Neuronal stem cell (in vitro differentiated cells): Measurements from ENCODE around the gene NTNG1.

Experiments
- DNase-seq: peaks from one replicate; pipeline ENCODE4 v3.0.0-alpha.2; 2013; ENCODE audit warnings: low spot score
- H2AFZ ChIP-seq: one replicate; pipeline ENCODE4 v1.6.1; 2013; ENCODE audit warnings: mild to moderate bottlenecking, low read length, inconsistent platforms
- H2AK5ac ChIP-seq: 2 replicates; pipeline ENCODE4 v1.6.1; 2013; ENCODE audit warnings: low read depth, mild to moderate bottlenecking, inconsistent platforms, low read length, moderate library complexity, mixed read lengths
- H2BK120ac ChIP-seq: 2 replicates; pipeline ENCODE4 v1.6.1; 2013; ENCODE audit warnings: low read depth, mild to moderate bottlenecking, inconsistent platforms, low read length, moderate library complexity, mixed read lengths
- H2BK12ac ChIP-seq: one replicate; pipeline ENCODE4 v1.6.1; 2013; ENCODE audit warnings: low read length, inconsistent platforms
- H2BK15ac ChIP-seq: 2 replicates; pipeline ENCODE4 v1.6.1; 2013; ENCODE audit warnings: mild to moderate bottlenecking, low read length, inconsistent platforms, mixed read lengths
- H2BK5ac ChIP-seq: one replicate; pipeline ENCODE4 v1.6.1; 2013; ENCODE audit warnings: inconsistent platforms, mild to moderate bottlenecking, low read length, moderate library complexity
- H3K14ac ChIP-seq: one replicate; pipeline ENCODE4 v1.6.1; 2013; ENCODE audit warnings: low read length, inconsistent platforms
- H3K18ac ChIP-seq: 2 replicates; pipeline ENCODE4 v1.6.1; 2013; ENCODE audit warnings: low read length, inconsistent platforms
- H3K23ac ChIP-seq: 2 replicates; pipeline ENCODE4 v1.6.1; 2013; ENCODE audit warnings: low read depth, mild to moderate bottlenecking, mixed read lengths, low read length, inconsistent platforms; ENCODE audit not compliant: poor library complexity
- H3K27ac ChIP-seq: replicated peaks from 3 replicates; pipeline ENCODE4 v1.5.1; 2013; ENCODE audit warnings: low read length, inconsistent platforms
- H3K27me3 ChIP-seq, 3 experiments: 2 replicates each; pipeline ENCODE4 v1.6.1; 2013; ENCODE audit warnings: low read length in 3 of 3, mild to moderate bottlenecking in 2 of 3, inconsistent platforms in 1 of 3, low read depth in 1 of 3, mixed read lengths in 1 of 3, moderate library complexity in 1 of 3; ENCODE audit not compliant: control insufficient read depth in 3 of 3, insufficient read depth in 3 of 3
- H3K36me3 ChIP-seq, 2 donors: replicated peaks in 1 of 2; 2 replicates each; pipeline ENCODE4 v1.6.1; 2013; ENCODE audit warnings: low read length in 2 of 2; ENCODE audit not compliant: control insufficient read depth in 2 of 2, insufficient read depth in 2 of 2
- H3K4ac ChIP-seq: 2 replicates; pipeline ENCODE4 v1.6.1; 2013; ENCODE audit warnings: inconsistent platforms, mild to moderate bottlenecking, low read length, moderate library complexity
- H3K4me1 ChIP-seq, 2 donors: 1 replicate in 1 of 2; 2 replicates in 1 of 2; pipeline ENCODE4 v1.6.1; 2013; ENCODE audit warnings: low read length in 2 of 2, low read depth in 1 of 2; ENCODE audit not compliant: control insufficient read depth in 2 of 2, insufficient read depth in 1 of 2
- H3K4me2 ChIP-seq: one replicate; pipeline ENCODE4 v1.6.1; 2013; ENCODE audit warnings: mild to moderate bottlenecking, low read length, inconsistent platforms; ENCODE audit not compliant: insufficient read depth, poor library complexity, severe bottlenecking
- H3K4me3 ChIP-seq, 2 donors: 2 replicates each; pipeline ENCODE4 v1.5.1; 2013; ENCODE audit warnings: low read length in 2 of 2, mild to moderate bottlenecking in 2 of 2, inconsistent platforms in 1 of 2, moderate library complexity in 1 of 2
- H3K79me1 ChIP-seq: one replicate; pipeline ENCODE4 v1.6.1; 2013; ENCODE audit warnings: low read depth, mild to moderate bottlenecking, inconsistent platforms, low read length, moderate library complexity
- H3K9ac ChIP-seq: one replicate; pipeline ENCODE4 v1.6.1; 2013; ENCODE audit warnings: mild to moderate bottlenecking, low read depth, low read length, inconsistent platforms; ENCODE audit not compliant: poor library complexity
- H3K9me3 ChIP-seq, 2 donors: replicated peaks in 1 of 2; 2 replicates each; pipeline versions ENCODE3 to v1.6.1; 2013; ENCODE audit warnings: low read length in 2 of 2, mild to moderate bottlenecking in 2 of 2, inconsistent platforms in 1 of 2, low read depth in 1 of 2, mixed read lengths in 1 of 2, moderate library complexity in 1 of 2; ENCODE audit not compliant: control insufficient read depth in 2 of 2, insufficient read depth in 1 of 2
- H4K8ac ChIP-seq: one replicate; pipeline ENCODE4 v1.6.1; 2013; ENCODE audit warnings: low read depth, mild to moderate bottlenecking, inconsistent platforms, low read length, moderate library complexity
- H4K91ac ChIP-seq: one replicate; pipeline ENCODE4 v1.6.1; 2013; ENCODE audit warnings: low read length, low read depth, mild to moderate bottlenecking, inconsistent platforms; ENCODE audit not compliant: poor library complexity
- WGBS, 2 donors: extraction: QIAGEN DNeasy Blood & Tissue Kit; methylation state at CpG; one replicate each; pipeline ENCODE4 v1.1.7; 2013; ENCODE audit warnings: missing lambda C conversion rate in 2 of 2, mixed read lengths in 1 of 2; ENCODE audit not compliant: insufficient read length in 2 of 2, insufficient replicate concordance in 1 of 2; ENCODE audit errors: extremely low coverage in 2 of 2; 5-methylcytosine and 5-hydroxymethylcytosine counted together

The NTNG1 gene

GRCh38 chr1:107169615-107170014, 28.8 kb downstream of the NTNG1 start:
- no CpG with 5 or more reads among the region's 3 CpGs for WGBS, 2 donors
- H3K4ac ChIP-seq, result no peak overlapping the region
- H3K9me3 ChIP-seq, result no peaks in the 10 kb centered on the region
- no peak overlapping the region for H2BK12ac ChIP-seq
- H4K91ac ChIP-seq, result no peak overlapping the region
- no peak overlapping the region for H2BK120ac ChIP-seq
- no peak overlapping the region for H2AK5ac ChIP-seq
- no peaks in the 10 kb centered on the region for H3K27me3 ChIP-seq
- H3K4me1 ChIP-seq, result peaks cover 0 to 2% of the 10 kb centered on the region in 2 donors
- DNase-seq, result no peak
- H3K23ac ChIP-seq, result no peak overlapping the region
- no peak overlapping the region for H2AFZ ChIP-seq
- no peak overlapping the region for H2BK5ac ChIP-seq
- H3K9ac ChIP-seq, result no peak overlapping the region
- no peak overlapping the region for H2BK15ac ChIP-seq
- H4K8ac ChIP-seq, result no peak overlapping the region
- no peak overlapping the region for H3K4me3 ChIP-seq
- H3K4me2 ChIP-seq, result no peak overlapping the region
- H3K27ac ChIP-seq, result no peak overlapping the region
- no peak overlapping the region for H3K18ac ChIP-seq
- no peak overlapping the region for H3K14ac ChIP-seq
- no peaks in the 10 kb centered on the region for H3K36me3 ChIP-seq
- no peaks in the 10 kb centered on the region for H3K79me1 ChIP-seq

GRCh38 chr1:107171333-107171732, 30.5 kb downstream of the NTNG1 start:
- Histone ChIP-seq H3K4me2 (no peak overlapping the region), H3K27me3 (no peaks in the 10 kb centered on the region), H2BK15ac (no peak overlapping the region), H3K4me3 (no peak overlapping the region), H2BK5ac (no peak overlapping the region), H3K4me1 (peaks cover 2 to 8% of the 10 kb centered on the region in 2 donors), H3K14ac (no peak overlapping the region), H3K79me1 (no peaks in the 10 kb centered on the region), H3K36me3 (no peaks in the 10 kb centered on the region), H2AK5ac (no peak overlapping the region), H3K27ac (no peak overlapping the region), H3K23ac (no peak overlapping the region), H3K9ac (no peak overlapping the region), H2BK120ac (no peak overlapping the region), H4K8ac (no peak overlapping the region), H3K4ac (no peak overlapping the region), H2AFZ (peak overlapping the region; percentile 74), H3K18ac (no peak overlapping the region), H3K9me3 (no peaks in the 10 kb centered on the region), H4K91ac (no peak overlapping the region), H2BK12ac (no peak overlapping the region)
- no peak for DNase-seq
- WGBS, 2 donors, result no CpG with 5 or more reads among the region's 5 CpGs

- Histone ChIP-seq H3K9ac (no peak overlapping the region), H2BK5ac (no peak overlapping the region), H2BK12ac (no peak overlapping the region), H3K4ac (no peak overlapping the region), H3K4me1 (peaks cover 2 to 8% of the 10 kb centered on the region in 2 donors), H3K4me2 (no peak overlapping the region), H3K79me1 (no peaks in the 10 kb centered on the region), H3K9me3 (no peaks in the 10 kb centered on the region), H2BK120ac (no peak overlapping the region), H3K14ac (no peak overlapping the region), H2AK5ac (no peak overlapping the region), H3K23ac (no peak overlapping the region), H4K91ac (no peak overlapping the region), H2BK15ac (no peak overlapping the region), H3K27me3 (no peaks in the 10 kb centered on the region), H3K36me3 (no peaks in the 10 kb centered on the region), H2AFZ (no peak overlapping the region), H3K27ac (no peak overlapping the region), H3K18ac (no peak overlapping the region), H3K4me3 (no peak overlapping the region), H4K8ac (no peak overlapping the region)
- no CpG with 5 or more reads among the region's 5 CpGs for WGBS, 2 donors
- no peak for DNase-seq
Measured at GRCh38 chr1:107172450-107173170, 31.8 kb downstream of the NTNG1 start.

GRCh38 chr1:107175102-107175909, 34.5 kb downstream of the NTNG1 start:
- peaks cover 2 to 8% of the 10 kb centered on the region in 2 donors for H3K4me1 ChIP-seq
- H2AFZ ChIP-seq, result no peak overlapping the region
- no peak overlapping the region for H3K4me3 ChIP-seq
- H3K14ac ChIP-seq, result no peak overlapping the region
- H2BK5ac ChIP-seq, result no peak overlapping the region
- no peaks in the 10 kb centered on the region for H3K79me1 ChIP-seq
- no peaks in the 10 kb centered on the region for H3K36me3 ChIP-seq
- H2BK15ac ChIP-seq, result no peak overlapping the region
- H3K4me2 ChIP-seq, result no peak overlapping the region
- H3K27ac ChIP-seq, result no peak overlapping the region
- H3K27me3 ChIP-seq, result no peaks in the 10 kb centered on the region
- H3K23ac ChIP-seq, result no peak overlapping the region
- H2BK120ac ChIP-seq, result no peak overlapping the region
- no peak overlapping the region for H4K8ac ChIP-seq
- H3K18ac ChIP-seq, result no peak overlapping the region
- no peak overlapping the region for H4K91ac ChIP-seq
- WGBS, 2 donors, result no CpG with 5 or more reads among the region's 1 CpG
- H3K9me3 ChIP-seq, result no peaks in the 10 kb centered on the region
- H2AK5ac ChIP-seq, result no peak overlapping the region
- no peak for DNase-seq
- no peak overlapping the region for H3K4ac ChIP-seq
- no peak overlapping the region for H2BK12ac ChIP-seq
- no peak overlapping the region for H3K9ac ChIP-seq
